ENCODE results near the gene CASZ1.

Gene CASZ1

GRCh38 chr1:10623686-10624145 is 172.7 kb downstream of the CASZ1 start:
- Histone ChIP-seq H3K4me1 (ENCODE audit: insufficient read depth, low read length) (peaks cover 5% of the 10 kb centered on the region), H3K9me3 (ENCODE audit: low read length) (no peaks in the 10 kb centered on the region), H3K4me3 (ENCODE audit: low read depth in 1 of 2, low read length in 2 of 2) (no peak overlapping the region), H3K36me3 (ENCODE audit: insufficient read depth, low read length) (no peaks in the 10 kb centered on the region), H3K27me3 (ENCODE audit: control insufficient read depth in 1 of 2, insufficient read depth in 2 of 2, low read length in 2 of 2) (no peaks in the 10 kb centered on the region), H3K27ac (ENCODE audit: low read depth, low read length) (no peak overlapping the region), H3K9ac (ENCODE audit: low read length) (no peak overlapping the region)

- Histone ChIP-seq H3K9ac (ENCODE audit: low read length) (no peak overlapping the region), H3K4me1 (ENCODE audit: insufficient read depth, low read length) (no peaks in the 10 kb centered on the region), H3K9me3 (ENCODE audit: low read length) (no peaks in the 10 kb centered on the region), H3K27me3 (ENCODE audit: control insufficient read depth in 1 of 2, insufficient read depth in 2 of 2, low read length in 2 of 2) (no peaks in the 10 kb centered on the region), H3K4me3 (ENCODE audit: low read depth in 1 of 2, low read length in 2 of 2) (no peak overlapping the region), H3K36me3 (ENCODE audit: insufficient read depth, low read length) (no peaks in the 10 kb centered on the region), H3K27ac (ENCODE audit: low read depth, low read length) (no peak overlapping the region)
These were observed 173.3 kb downstream of the CASZ1 start for GRCh38 chr1:10622910-10623685.

- no peak overlapping the region for H3K27ac ChIP-seq (ENCODE audit: low read depth, low read length)
- no peaks in the 10 kb centered on the region for H3K36me3 ChIP-seq (ENCODE audit: insufficient read depth, low read length)
These were observed 174.5 kb downstream of the CASZ1 start for GRCh38 chr1:10621906-10622305.

GRCh38 chr1:10620776-10621175 is 175.7 kb downstream of the CASZ1 start:
- Histone ChIP-seq H3K9ac (ENCODE audit: low read length) (no peak overlapping the region), H3K4me1 (ENCODE audit: insufficient read depth, low read length) (no peaks in the 10 kb centered on the region), H3K4me3 (ENCODE audit: low read depth in 1 of 2, low read length in 2 of 2) (no peak overlapping the region), H3K27me3 (ENCODE audit: control insufficient read depth in 1 of 2, insufficient read depth in 2 of 2, low read length in 2 of 2) (no peaks in the 10 kb centered on the region), H3K9me3 (ENCODE audit: low read length) (no peaks in the 10 kb centered on the region), H3K27ac (ENCODE audit: low read depth, low read length) (no peak overlapping the region), H3K36me3 (ENCODE audit: insufficient read depth, low read length) (no peaks in the 10 kb centered on the region)

More at GRCh38 chr1:10621906-10622305, 174.5 kb downstream of the CASZ1 start:
- H3K4me1 ChIP-seq (ENCODE audit: insufficient read depth, low read length) = no peaks in the 10 kb centered on the region
- H3K9me3 ChIP-seq (ENCODE audit: low read length) = no peaks in the 10 kb centered on the region
- H3K27me3 ChIP-seq (ENCODE audit: control insufficient read depth in 1 of 2, insufficient read depth in 2 of 2, low read length in 2 of 2) = no peaks in the 10 kb centered on the region
- H3K9ac ChIP-seq (ENCODE audit: low read length) = no peak overlapping the region
- H3K4me3 ChIP-seq (ENCODE audit: low read depth in 1 of 2, low read length in 2 of 2) = no peak overlapping the region

GRCh38 chr1:10617931-10618885 is 178.2 kb downstream of the CASZ1 start:
- no peaks in the 10 kb centered on the region for H3K9me3 ChIP-seq (ENCODE audit: low read length)
- H3K4me3 ChIP-seq (ENCODE audit: low read depth in 1 of 2, low read length in 2 of 2) = no peak overlapping the region
- H3K4me1 ChIP-seq (ENCODE audit: insufficient read depth, low read length) = no peaks in the 10 kb centered on the region
- H3K27ac ChIP-seq (ENCODE audit: low read depth, low read length) = no peak overlapping the region
- no peak overlapping the region for H3K9ac ChIP-seq (ENCODE audit: low read length)
- no peaks in the 10 kb centered on the region for H3K36me3 ChIP-seq (ENCODE audit: insufficient read depth, low read length)
- H3K27me3 ChIP-seq (ENCODE audit: control insufficient read depth in 1 of 2, insufficient read depth in 2 of 2, low read length in 2 of 2) = no peaks in the 10 kb centered on the region

GRCh38 chr1:10617318-10617717 is 179.1 kb downstream of the CASZ1 start:
- H3K36me3 ChIP-seq (ENCODE audit: insufficient read depth, low read length) = no peaks in the 10 kb centered on the region
- no peak overlapping the region for H3K4me3 ChIP-seq (ENCODE audit: low read depth in 1 of 2, low read length in 2 of 2)
- H3K27me3 ChIP-seq (ENCODE audit: control insufficient read depth in 1 of 2, insufficient read depth in 2 of 2, low read length in 2 of 2) = no peaks in the 10 kb centered on the region
- no peak overlapping the region for H3K9ac ChIP-seq (ENCODE audit: low read length)
- no peak overlapping the region for H3K27ac ChIP-seq (ENCODE audit: low read depth, low read length)
- no peaks in the 10 kb centered on the region for H3K9me3 ChIP-seq (ENCODE audit: low read length)
- no peaks in the 10 kb centered on the region for H3K4me1 ChIP-seq (ENCODE audit: insufficient read depth, low read length)

- Histone ChIP-seq H3K36me3 (ENCODE audit: insufficient read depth, low read length) (no peaks in the 10 kb centered on the region), H3K9me3 (ENCODE audit: low read length) (no peaks in the 10 kb centered on the region), H3K27me3 (ENCODE audit: control insufficient read depth in 1 of 2, insufficient read depth in 2 of 2, low read length in 2 of 2) (no peaks in the 10 kb centered on the region), H3K9ac (ENCODE audit: low read length) (no peak overlapping the region), H3K4me3 (ENCODE audit: low read depth in 1 of 2, low read length in 2 of 2) (no peak overlapping the region), H3K27ac (ENCODE audit: low read depth, low read length) (no peak overlapping the region), H3K4me1 (ENCODE audit: insufficient read depth, low read length) (no peaks in the 10 kb centered on the region)
These were observed 179.8 kb downstream of the CASZ1 start for GRCh38 chr1:10616696-10617095.

- Histone ChIP-seq H3K4me3 (ENCODE audit: low read depth in 1 of 2, low read length in 2 of 2) (no peak overlapping the region), H3K9ac (ENCODE audit: low read length) (no peak overlapping the region), H3K36me3 (ENCODE audit: insufficient read depth, low read length) (no peaks in the 10 kb centered on the region), H3K27ac (ENCODE audit: low read depth, low read length) (no peak overlapping the region), H3K4me1 (ENCODE audit: insufficient read depth, low read length) (no peaks in the 10 kb centered on the region), H3K27me3 (ENCODE audit: control insufficient read depth in 1 of 2, insufficient read depth in 2 of 2, low read length in 2 of 2) (no peaks in the 10 kb centered on the region), H3K9me3 (ENCODE audit: low read length) (no peaks in the 10 kb centered on the region)
These were observed 180.3 kb downstream of the CASZ1 start for GRCh38 chr1:10615932-10616671.

GRCh38 chr1:10615332-10615731 is 181.1 kb downstream of the CASZ1 start:
- no peaks in the 10 kb centered on the region for H3K27me3 ChIP-seq (ENCODE audit: control insufficient read depth in 1 of 2, insufficient read depth in 2 of 2, low read length in 2 of 2)
- H3K4me1 ChIP-seq (ENCODE audit: insufficient read depth, low read length) = no peaks in the 10 kb centered on the region
- no peak overlapping the region for H3K4me3 ChIP-seq (ENCODE audit: low read depth in 1 of 2, low read length in 2 of 2)
- no peak overlapping the region for H3K27ac ChIP-seq (ENCODE audit: low read depth, low read length)
- H3K36me3 ChIP-seq (ENCODE audit: insufficient read depth, low read length) = no peaks in the 10 kb centered on the region
- no peaks in the 10 kb centered on the region for H3K9me3 ChIP-seq (ENCODE audit: low read length)
- no peak overlapping the region for H3K9ac ChIP-seq (ENCODE audit: low read length)

- Histone ChIP-seq H3K9ac (ENCODE audit: low read length) (no peak overlapping the region), H3K9me3 (ENCODE audit: low read length) (no peaks in the 10 kb centered on the region), H3K36me3 (ENCODE audit: insufficient read depth, low read length) (no peaks in the 10 kb centered on the region), H3K27me3 (ENCODE audit: control insufficient read depth in 1 of 2, insufficient read depth in 2 of 2, low read length in 2 of 2) (no peaks in the 10 kb centered on the region), H3K4me1 (ENCODE audit: insufficient read depth, low read length) (no peaks in the 10 kb centered on the region), H3K27ac (ENCODE audit: low read depth, low read length) (no peak overlapping the region), H3K4me3 (ENCODE audit: low read depth in 1 of 2, low read length in 2 of 2) (no peak overlapping the region)
These were observed 181.8 kb downstream of the CASZ1 start for GRCh38 chr1:10614377-10615225.

Measured in muscle layer of colon (tissue), 2 donors.